HS-27A (cell line): ENCODE data around the gene TSEN15.
"Not testable (repeated sequence)": the region's sequence is repeated elsewhere in the genome, so short reads cannot be mapped to it uniquely, and the experiment has no call there.

ENCODE experiments used
- DNase-seq: peaks from one replicate; pipeline ENCODE4 v3.0.0-alpha.2; 2012; ENCODE audit warnings: low read depth, missing footprints

The TSEN15 gene

GRCh38 chr1:184031409-184032107, 20.0 kb upstream of the TSEN15 start:
- DNase-seq = no peak

GRCh38 chr1:184032306-184032929, 19.1 kb upstream of the TSEN15 start:
- DNase-seq = no peak

- DNase-seq = no peak
These were observed 18.6 kb upstream of the TSEN15 start for GRCh38 chr1:184032930-184033418.

- no peak for DNase-seq
These were observed 17.8 kb upstream of the TSEN15 start for GRCh38 chr1:184033711-184034167.

- no peak for DNase-seq
These were observed 16.7 kb upstream of the TSEN15 start for GRCh38 chr1:184034761-184035379.

- no peak for DNase-seq
These were observed 15.6 kb upstream of the TSEN15 start for GRCh38 chr1:184035719-184036516.

- no peak for DNase-seq
These were observed 15.0 kb upstream of the TSEN15 start for GRCh38 chr1:184036517-184036949.

GRCh38 chr1:184037849-184038591, 13.5 kb upstream of the TSEN15 start:
- no peak for DNase-seq

- DNase-seq = no peak
These were observed 12.4 kb upstream of the TSEN15 start for GRCh38 chr1:184039126-184039525.

GRCh38 chr1:184041731-184042130, 9.8 kb upstream of the TSEN15 start:
- DNase-seq = no peak

- not testable (repeated sequence) for DNase-seq
These were observed 8.2 kb upstream of the TSEN15 start for GRCh38 chr1:184043315-184043714.

GRCh38 chr1:184044603-184045376, 6.7 kb upstream of the TSEN15 start:
- no peak for DNase-seq

- DNase-seq = not testable (repeated sequence)
These were observed 4.0 kb upstream of the TSEN15 start for GRCh38 chr1:184047541-184047940.

GRCh38 chr1:184048561-184049240, 2.8 kb upstream of the TSEN15 start:
- no peak for DNase-seq

- no peak for DNase-seq
These were observed 2.2 kb upstream of the TSEN15 start for GRCh38 chr1:184049291-184049690.

GRCh38 chr1:184049836-184050468, 1.6 kb upstream of the TSEN15 start:
- no peak for DNase-seq

GRCh38 chr1:184050636-184051035, 894 bp upstream of the TSEN15 start:
- no peak for DNase-seq

- no peak for DNase-seq
These were observed 419 bp upstream of the TSEN15 start for GRCh38 chr1:184051138-184051484.

- DNase-seq = no peak
These were observed 647 bp downstream of the TSEN15 start for GRCh38 chr1:184052194-184052559.

GRCh38 chr1:184052750-184053149, 1.2 kb downstream of the TSEN15 start:
- no peak for DNase-seq
